Globus pallidus (tissue), 1 donor: ENCODE measurements around the gene AOPEP.

Experiments
- DNase-seq: peaks from one replicate; pipeline ENCODE4 v3.0.0-alpha.2; 2015; ENCODE audit warnings: low spot score

AOPEP gene

DNA sequence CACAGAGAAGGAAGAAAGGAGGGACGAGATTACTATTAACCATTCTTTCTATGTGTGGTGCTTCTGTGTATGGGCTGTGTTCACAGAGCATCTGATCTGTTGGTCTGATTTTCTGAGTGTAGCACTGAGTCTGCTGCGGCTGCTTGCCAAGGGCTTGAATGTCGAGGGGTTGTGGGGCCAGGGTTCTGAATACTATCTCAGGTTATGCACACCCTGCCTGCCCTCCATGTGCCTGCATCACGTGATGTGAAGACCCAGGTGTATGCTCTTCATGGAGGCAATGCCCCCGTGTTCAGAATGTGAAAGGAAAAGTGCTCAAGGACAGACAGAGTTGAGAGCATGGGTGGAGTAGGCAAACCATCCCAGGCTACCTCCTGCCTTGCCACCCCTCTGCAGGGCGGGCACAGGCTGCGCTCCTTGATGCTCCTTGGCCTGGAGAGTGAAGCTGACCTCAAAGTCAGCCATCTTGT lies 336.1 kb downstream of the AOPEP start:
- DNase-seq, result no peak

DNA sequence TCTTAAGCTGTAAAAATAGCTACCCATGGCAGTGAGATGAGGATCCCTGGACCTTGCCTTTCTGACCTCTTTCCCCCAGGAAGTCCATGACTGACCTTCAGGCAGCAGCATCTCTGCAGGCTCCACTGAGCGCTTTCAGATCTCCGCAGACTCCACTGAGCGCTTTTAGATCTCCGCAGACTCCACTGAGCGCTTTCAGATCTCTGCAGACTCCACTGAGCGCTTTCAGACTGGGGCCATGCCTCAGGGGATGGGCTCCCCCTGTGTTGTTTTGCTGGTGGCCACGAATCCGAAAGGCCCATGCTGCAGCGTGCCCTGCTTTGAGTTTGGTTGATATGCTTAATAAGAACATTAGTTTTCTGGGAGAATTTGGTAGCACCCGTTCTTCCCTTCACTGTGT lies 336.8 kb downstream of the AOPEP start:
- DNase-seq, result no peak

DNA sequence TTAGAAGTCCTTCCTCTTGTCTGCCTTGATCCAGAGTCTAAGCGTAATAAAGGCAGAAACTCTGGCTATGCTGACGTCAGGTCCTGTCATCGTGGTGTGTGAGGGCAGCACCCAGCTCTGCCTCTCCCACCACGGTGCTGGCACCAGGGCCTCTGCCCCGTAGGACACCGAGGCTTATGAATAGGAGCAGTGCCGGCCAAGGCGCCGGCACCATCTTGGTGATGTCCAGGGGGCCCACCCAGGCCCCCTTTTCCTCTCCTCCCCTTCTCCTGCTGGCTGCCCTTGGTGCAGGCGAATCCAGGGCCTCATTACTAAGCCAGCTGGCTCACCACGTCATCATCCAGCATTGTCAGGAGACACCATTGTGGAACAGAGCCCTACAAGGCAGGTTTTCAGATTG lies 338.7 kb downstream of the AOPEP start:
- peak; percentile 74 for DNase-seq

DNA sequence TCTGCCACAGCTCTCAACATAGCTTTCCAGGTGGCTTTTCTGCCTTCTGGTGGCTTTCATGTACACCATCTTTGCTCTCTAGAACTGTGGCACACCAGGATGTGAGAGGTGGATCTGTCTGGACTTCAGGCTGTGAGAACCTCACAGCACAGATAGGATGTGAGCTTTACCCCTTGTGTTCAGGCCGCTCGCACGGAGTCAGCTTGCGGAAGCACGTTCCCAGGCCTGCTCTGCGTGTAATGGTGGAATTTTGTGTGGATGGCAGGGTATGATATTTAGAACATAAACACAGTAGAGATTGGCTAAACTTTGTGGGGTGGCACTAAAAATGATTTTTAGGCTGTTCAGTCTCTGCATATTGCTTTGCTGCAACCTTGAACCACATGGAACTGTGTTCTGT lies 340.6 kb downstream of the AOPEP start:
- DNase-seq, result no peak

DNA sequence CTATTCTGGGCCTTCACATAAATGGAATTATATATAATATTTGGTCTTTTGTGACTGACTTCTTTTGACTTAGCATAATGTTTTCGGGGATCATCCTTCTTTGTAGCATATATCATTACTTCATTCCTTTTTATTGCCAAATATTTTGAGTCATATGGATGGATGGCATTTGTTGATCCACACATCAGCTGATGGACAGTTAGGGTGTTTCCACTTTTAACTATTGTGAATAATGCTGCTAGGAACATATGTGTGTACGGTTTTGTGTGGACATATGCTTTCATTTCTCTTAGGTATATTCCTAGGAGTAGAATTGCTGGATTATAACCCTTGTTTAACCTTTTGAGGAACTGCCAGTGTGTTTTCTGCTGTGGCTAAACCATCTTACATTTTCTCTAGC lies 341.4 kb downstream of the AOPEP start:
- DNase-seq, result no peak

DNA sequence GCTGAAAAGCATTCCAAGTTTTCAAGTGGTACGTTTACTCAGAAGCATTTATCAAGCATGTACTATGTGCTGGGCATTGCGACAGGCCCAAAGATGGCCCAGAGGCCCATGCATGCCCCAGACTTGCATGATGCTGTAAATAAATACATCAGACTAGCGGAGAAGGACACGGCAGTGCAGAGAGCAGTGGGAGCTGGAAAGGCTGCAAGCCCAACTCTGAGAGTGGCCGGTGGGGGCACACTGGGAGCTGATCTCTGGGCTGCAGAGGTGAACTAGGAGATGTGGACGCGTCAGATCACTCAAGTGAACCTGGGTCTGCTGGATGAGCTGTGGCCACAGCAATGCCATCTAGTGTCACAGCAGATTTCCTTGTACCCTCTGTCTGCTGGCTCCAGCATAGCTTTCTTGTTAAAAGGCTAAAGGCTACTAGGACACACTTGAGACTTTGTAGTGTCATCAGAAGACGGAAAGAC lies 344.1 kb downstream of the AOPEP start:
- DNase-seq, result no peak

DNA sequence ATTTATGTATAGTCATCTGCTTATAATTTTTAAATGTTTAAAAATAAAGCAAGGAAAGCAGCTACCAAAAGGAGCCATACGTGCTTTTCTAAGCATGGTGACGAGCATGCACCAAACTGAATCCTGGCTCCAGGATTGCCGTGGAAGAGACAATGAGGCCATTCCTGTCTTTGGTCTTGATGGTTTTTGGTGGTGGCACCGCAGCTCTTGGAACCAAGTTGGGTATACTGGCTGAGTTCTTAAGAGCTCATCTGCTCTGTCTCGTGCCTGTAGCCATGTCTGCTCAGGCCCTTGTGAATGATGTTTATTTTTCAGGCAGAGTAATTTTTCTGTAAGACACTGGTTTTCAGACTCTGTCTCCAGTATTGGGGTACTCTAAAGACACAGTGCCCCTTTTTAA lies 345.0 kb downstream of the AOPEP start:
- no peak for DNase-seq

DNA sequence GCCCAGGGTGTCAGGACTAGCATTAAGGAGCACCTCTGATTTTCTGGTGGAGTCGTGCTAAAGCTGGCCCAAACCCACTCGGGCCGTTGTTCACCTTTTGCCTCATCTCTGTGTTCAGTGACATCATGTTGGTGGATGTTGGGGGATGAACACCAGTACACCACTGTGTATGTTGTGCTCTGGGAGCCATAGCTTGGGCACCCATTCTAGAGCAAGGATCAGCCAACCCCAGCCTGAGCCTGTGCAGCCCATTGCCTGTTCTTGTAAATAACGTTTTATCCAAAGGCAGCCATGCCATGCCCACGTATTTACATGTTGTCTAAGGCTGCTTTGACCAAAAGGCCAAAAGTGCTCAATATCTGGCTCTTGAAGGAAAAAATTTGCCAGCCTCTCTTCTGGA lies 345.4 kb downstream of the AOPEP start:
- no peak for DNase-seq

DNA sequence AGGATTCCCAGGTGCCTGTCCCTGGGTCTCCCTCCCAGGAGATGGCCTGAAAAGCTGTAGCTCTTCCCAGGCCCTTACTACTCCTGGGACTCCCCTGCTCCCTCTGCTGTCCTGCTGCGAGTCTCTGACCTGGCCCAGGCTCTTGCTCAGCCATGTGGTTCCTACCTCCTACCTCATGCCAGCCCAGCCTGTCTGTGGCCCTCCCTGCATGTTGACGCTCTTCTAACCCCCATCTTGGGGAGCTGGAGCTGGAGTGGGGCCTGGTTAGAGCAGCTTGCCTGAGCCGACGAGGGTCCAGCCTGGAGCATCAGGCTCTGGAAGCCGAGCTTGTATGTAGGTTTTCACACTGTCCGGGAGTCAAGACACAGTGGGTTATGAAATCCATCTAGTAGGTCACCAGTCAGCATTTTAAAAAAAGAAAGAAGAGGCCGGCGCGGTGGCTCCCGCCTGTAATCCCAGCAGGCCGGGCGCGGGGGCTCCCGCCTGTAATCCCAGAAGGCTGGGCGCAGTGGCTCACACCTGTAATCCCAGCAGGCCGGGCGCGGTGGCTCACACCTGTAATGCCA lies 346.6 kb downstream of the AOPEP start:
- no peak for DNase-seq

DNA sequence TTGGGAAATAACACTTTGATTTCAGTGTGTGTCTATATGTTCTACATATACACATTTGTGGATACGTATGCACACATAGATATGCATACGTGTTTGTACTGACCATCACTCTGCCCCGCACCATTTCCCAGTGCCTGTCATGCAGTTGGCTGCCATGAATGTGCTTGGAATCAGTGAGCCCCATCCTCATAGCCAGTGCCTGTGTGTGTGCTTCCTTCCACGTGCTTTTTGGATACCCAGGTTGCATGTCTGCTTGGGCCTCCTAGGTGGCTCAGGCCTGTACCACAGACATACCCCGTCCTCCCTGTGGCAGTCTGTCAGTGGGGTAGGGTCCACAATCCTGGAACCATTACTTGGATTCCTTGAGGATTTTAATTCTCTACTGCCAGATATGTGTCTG lies 347.4 kb downstream of the AOPEP start:
- no peak for DNase-seq

DNA sequence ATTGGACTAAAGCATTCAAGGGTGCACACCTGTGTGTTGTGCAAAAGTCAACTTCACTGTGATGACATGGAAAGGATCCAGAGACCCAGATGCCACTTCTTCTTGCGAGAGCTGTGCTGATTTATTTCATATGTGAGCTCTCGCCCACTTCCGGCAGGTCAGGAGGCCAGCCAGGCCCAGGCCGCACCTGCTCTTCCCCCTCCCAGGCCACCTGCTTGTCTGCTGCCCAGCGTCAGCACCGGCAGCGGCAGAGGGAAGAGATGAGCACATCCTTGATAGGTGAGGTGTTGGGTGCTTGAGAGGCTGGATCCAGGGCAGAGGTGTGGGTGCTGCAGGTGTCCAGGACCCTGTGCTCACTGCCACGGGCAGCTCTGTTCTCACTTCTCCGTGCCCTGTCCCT lies 348.1 kb downstream of the AOPEP start:
- no peak for DNase-seq

DNA sequence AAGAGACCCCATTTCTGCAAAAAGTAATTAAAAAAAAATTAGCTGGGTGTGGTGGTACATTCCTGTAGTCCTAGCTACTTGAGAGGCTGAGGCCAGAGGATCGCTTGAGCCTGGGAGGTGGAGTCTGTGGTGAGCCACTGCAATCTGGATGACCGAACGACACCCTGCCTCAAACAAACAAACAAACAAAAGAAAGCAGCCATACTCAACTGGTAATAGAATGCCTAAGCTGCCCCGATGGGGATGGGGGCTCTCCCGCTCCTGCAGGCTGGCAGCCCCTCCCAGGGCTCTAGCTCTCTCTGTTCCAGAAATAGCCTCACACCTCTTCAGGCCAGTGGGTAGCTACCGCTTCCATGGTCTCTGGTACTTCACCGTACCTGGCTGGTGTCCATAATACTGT lies 349.2 kb downstream of the AOPEP start:
- no peak for DNase-seq

DNA sequence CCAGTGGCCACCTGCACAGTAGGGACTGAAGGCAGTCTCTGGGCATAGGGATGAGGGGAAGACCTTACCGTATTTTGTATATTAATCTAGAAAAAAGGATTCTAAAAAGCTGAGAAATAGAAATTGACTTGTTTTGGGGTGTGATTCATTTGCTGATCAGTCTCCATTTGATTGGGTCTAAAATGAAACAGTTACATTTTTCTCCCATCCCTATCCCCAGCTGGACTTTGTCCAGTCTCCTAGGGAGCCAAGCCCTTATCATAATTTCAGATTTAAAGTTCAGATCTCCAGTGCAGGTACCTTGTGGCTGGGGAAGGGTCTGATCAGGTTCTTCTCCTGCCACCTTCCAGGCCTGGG lies 350.2 kb downstream of the AOPEP start:
- DNase-seq, result no peak

DNA sequence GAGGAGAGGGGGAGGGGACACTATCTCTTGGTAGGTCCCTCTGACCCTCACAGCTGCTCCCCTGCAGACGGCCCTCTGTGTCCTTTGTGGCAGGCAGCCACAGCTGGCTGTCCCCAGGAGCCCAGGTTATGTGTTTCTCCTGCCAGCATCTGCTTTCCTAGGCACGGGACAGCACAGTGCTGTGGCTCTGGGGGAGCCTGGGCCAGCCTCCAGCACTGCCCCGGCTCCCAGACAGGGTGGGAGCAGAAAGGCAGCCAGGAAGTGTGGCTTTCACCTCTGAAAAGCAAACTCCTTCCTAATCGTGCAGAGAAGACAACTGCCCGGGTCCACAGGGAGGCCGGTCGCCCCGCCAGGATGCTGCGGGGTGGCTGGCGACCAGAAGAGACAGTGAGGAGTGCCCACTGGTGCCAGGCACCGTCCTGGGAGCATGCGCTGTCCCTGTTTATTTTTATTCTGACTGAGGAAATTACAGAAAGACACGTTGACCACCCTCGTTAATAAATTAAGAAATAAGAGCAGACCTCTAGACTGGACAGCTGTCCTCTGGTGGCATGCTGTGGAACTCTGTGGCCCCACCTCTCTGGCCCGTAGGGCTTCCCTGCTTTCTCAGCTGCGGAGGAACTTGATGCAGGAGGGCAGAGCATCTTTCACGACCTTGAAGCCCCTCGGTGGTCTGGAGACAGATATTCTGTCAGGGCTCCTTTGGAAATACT lies 350.7 kb downstream of the AOPEP start:
- DNase-seq, result peak; percentile 82

DNA sequence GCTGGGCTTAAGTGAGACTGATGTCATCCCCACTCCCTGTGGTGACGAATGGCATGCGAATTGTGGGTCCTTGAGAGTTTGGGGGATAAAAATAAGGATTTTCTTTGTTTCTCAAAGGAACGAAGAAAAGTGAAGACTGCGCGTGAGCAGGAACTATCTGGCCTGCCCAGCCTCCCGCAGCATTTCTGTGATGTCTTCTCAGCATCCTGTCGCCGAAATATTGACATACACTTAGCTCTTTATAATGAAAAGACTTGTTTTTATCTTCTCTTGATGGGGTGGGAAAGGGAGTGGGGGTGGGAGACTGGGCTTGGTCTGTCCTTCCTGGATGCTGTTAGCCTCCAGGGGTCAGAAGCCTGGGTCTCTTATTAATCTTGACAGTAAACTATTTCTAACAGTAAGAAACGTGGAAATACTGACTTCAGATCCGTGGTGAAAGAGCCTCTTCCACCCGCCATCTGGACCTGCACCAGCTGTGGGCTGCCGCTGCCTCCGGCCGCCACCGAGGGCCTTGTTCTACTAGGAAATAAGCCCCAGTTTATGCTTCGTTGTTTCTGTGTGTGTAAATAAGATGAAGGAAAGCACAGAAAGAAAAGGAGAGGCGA lies 351.4 kb downstream of the AOPEP start:
- DNase-seq, result peak; percentile 72

DNA sequence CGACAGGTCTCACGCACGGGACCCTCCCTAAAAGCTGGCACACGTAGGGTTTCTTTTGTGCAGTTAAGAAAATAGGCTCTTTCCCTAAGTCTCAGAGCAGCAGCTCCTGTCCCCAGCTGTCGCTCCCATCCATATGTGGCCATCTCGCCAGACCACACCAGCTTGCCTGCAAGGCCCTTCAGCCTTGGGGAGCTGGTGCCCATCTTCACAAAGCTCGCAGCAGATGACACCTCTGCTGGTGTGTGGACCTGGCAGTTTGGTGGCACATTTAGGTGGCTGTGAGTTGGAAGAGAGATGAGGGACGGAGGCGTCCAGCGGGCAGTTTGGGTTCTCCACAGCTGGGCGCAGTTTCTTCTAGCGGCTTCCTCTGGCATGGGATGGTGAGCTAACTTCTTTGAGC lies 352.0 kb downstream of the AOPEP start:
- DNase-seq, result no peak

DNA sequence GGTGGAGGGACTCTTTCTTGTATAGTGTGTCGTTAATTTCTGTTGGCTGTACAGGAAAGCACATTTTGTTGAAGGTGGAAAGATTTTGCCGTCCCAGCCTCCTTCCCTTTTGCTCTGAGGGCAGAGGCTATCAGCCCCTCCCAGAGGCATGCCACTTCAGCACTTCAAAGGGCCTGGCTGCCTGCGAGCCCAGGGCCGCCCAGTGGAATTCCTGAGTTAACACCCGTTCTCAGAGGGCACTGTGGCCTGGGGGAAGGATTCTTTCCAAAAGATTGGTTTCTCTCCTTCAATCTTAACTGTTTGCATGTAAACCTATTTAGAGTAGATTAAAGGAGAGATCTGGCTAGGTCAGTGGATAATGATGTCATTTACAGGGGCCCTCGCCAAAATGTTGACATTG lies 352.4 kb downstream of the AOPEP start:
- DNase-seq, result no peak

DNA sequence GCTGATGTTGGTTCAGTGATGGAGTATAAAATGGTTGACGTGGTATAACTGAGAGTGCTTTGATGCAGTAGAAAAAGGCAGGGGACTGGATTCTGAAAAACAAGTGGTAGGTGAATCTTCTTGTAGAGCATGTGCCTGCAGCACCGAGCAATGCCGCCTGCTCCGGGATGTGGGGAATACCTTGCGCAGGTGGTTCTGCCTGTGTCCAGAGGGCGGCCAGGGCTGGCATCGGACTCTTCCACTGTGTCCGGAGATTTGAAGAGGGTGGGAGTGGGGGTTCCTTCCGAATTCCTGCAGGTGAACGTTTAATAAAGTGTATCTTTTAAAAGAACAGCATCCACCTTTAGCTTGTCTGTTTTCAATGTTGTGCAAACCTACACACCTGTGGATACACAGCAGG lies 353.0 kb downstream of the AOPEP start:
- no peak for DNase-seq

DNA sequence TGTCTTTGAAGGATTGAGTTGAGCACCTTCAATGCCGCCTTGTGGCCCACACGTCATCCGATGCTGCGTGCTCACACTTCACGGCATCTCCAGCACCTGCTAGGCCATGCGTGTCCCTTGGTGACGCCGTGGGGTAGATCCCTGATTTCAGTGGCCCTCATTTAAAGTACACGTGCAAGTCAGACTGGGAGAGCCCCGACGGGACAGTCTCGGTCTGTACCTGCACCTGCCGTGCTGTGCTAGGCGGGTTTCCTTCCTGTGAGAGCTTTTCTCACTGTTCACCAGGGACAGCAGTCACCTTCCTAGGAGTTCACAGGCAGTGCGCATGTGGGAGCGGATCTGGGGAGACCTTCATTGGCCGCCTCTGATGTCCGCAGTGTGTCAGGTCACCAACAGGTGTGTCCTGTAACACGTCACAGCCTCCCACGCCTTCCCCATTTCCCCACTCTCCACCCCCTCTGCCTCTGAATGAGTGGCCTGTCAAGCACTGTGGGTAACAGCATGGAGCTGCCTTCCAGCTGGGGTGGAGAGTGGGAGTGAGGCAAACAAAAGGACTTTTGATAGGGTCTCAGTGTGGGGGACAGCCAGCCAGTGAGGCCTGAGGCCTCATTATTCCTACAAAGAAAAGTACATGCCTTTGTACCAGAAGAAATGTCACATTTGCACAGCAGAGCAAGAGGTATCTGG lies 354.6 kb downstream of the AOPEP start:
- peak; percentile 97 for DNase-seq

DNA sequence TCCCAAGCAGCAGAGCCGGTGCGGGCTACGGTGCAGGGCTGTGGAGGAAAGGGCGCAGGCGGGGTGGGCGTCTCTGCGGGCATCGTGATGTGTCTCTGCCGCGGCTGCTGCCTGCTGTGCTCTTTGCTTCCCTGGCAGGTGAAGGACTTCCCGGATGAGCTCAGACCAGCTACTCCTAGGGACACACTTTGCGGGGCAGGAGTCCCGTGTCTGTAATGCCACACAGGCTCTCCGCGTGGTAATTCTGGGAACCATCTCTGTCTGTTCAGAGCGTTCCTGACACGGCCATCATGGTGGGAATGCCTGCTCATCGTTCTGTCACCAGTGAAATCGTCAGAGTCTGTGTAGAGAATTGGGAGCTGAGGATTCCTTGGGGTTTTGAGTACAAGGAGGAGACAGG lies 355.5 kb downstream of the AOPEP start:
- DNase-seq, result no peak

DNA sequence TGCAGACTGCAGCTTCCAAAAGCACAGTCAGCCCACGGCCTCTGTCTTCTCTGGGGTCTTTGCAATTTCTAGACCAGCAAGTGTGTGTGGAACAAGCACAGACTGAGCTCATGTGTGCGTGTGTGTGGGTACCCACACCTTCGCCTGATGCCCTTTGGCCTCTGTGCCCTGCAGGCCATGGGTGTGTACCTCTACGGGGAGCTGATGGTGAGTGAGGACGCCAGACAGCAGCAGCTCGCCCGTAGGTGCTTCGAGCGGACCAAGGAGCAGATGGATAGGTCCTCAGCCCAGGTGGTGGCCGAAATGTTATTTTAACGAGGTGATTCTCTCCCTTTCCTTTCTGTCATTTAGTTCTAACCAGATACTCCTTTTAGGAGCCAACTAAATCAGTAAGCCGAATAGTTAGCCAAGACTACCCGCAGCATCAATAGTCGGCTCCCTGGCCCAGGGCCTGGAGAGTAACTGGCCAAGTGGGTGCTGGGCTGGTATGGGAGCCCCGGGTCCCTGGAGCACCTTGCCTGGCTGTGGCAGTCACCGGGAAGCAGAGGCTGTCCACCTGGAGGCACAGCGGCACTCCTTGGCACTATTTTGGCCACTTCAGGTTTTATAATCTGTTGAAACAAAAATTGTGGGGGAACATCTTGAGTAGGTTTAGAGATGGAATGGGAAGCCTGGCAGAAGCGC lies 356.0 kb downstream of the AOPEP start:
- no peak for DNase-seq

DNA sequence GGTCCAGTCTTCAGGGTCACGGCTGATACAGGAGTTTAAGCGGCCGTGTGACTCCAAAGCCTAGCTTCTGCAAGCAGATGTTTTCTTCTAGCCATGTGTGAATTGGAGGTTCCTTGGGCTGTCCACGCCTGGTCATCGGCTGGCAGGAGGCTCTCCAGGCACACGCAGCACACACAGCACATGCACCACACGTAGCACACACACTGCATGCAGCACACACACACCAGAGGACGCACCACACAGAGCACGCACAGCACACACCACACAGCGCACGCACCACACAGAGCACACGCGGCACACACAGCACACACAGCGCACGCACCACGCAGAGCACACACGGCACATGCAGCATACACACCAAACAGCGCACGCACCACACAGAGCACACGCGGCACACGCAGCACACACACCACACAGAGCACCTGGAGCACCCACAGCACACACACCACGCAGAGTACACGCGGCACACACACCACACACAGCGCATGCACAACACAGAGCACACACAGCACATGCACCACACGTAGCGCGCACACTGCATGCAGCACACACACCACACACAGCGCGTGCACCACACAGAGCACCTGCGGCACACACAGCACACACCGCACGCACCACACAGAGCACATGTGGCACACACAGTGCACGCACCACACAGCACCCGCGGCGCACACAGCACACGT lies 356.7 kb downstream of the AOPEP start:
- DNase-seq, result no peak
